IPS-NIHi7 (cell line): ENCODE data around the gene PATJ.
"Not testable (repeated sequence)": the region's sequence is repeated elsewhere in the genome, so short reads cannot be mapped to it uniquely, and the experiment has no call there.

Source experiments
- DNase-seq: peaks from one replicate; pipeline ENCODE4 v3.0.0; 2012; ENCODE audit warnings: mixed read lengths; ENCODE audit errors: extremely low spot score

PATJ gene

GRCh38 chr1:62175568-62176179 is 433.4 kb downstream of the PATJ start:
- peak; percentile 37 for DNase-seq

- DNase-seq: no peak
Measured at GRCh38 chr1:62176597-62177312, 434.5 kb downstream of the PATJ start.

DNA sequence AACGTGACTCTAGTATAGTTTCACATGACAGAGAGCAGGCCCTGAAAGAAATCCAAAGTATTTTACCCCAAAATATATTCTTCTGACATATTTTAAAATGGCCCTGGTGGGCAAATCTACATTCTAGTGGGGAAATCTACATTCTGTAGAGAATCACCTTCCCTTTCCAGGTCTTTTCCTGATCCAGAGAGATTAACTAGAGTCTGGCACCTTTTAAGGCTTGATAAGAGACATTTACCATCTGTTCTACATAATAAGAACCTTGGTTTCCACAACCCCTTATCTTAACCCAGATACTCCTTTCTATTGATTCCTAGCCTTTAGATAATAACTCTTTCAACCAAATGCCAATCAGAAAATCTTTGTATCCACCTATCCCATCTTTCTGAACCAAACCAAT is 435.3 kb downstream of the PATJ start:
- no peak for DNase-seq

- DNase-seq: no peak
Measured at GRCh38 chr1:62178372-62178771, 436.1 kb downstream of the PATJ start.

DNA sequence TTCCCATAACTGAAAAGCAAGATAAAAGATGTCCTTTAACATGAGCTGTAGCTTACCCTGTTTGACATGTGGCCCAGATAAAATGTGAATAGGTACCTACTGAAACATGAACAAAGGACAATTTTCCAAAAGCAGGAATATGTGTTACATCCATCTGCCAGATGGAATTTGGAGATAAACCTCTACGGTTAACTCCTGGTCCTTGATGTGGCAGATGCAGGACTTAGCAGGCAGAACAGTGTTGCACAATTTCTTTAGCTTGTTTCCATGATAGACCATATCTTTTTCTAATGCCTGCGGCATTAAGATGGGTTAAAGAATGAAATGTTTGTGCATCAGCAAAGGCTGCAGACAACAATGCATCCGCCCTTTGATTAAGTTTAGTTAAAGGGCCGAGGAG is 437.8 kb downstream of the PATJ start:
- DNase-seq: not testable (repeated sequence)

DNA sequence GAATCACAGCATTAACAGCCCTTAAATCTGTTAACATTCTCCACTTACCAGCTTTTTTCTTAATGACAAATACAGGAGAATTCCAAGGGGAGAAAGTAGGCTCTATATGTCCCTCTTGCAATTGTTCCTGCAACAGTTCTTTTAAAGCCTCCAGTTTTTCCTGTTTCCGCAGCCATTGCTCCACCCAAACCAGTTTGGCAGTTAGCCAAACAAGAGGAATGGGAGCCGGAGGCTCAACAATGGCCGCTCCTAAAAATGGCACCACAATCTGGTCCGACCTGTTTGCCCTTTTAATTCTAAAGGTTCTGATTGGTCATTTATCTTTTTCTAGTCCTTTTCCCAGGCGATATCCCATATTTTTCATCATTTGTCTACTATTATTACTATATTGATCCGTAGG is 438.4 kb downstream of the PATJ start:
- no peak for DNase-seq

- no peak for DNase-seq
Measured at GRCh38 chr1:62181532-62181931, 439.3 kb downstream of the PATJ start.

- not testable (repeated sequence) for DNase-seq
Measured at GRCh38 chr1:62182157-62182556, 439.9 kb downstream of the PATJ start.

DNA sequence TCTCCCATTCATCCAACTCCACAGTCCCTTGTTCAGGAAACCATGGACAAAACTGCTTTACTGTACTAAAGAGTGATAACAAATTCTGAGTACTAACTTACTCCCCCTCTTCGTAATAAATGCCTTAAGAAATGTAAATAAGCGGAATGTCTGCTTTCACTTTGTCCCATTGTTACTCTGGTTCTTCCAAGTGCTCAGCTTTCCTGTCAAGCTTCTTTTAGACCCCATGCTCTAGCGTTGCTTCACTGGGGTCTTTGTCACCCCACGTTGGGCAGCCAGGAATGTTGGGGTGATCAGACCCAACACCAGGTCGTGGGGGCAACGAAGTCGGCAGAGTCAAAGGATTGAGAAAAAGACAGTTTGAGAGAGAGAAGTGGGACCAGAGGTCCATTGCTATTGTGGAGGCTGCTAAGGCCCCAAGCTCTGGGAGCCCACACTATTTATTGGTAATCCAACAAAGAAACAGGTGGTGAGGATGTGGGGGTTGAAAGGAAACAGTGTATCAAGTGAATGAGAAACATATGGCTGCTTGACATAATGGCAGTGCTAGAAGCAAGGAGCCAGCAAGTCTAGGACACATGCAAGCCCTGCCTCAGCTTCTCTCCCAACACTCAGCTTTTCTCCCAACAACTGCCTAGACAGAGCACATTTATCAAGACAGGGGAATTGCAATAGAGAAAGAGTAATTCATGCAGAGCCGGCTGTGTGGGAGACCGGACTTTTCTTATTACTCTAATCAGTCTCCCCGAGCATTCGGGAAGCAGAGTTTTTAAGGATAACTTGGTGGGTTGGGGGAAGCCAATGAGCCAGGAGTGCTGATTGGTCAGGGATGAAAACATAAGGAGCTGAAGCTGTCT is 441.1 kb downstream of the PATJ start:
- DNase-seq: not testable (repeated sequence)

DNA sequence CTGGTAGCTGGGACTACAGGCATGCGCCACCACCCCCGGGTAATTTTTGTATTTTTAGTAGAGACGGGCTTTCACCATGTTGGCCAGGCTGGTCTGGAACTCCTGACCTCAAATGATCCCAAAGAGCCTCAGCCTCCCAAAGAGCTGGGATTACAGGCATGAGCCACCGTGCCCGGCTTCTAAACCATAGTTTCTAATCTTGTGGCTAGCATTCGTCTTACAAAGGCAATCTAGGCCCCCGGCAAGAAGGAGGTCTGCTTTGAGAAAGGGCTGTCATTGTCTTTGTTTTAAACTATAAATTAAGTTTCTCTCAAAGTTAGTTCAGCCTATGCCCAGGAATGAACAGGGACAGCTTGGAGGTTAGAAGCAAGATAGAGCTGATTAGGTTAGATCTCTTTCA is 442.1 kb downstream of the PATJ start:
- no peak for DNase-seq

GRCh38 chr1:62185233-62185632 is 443.0 kb downstream of the PATJ start:
- not testable (repeated sequence) for DNase-seq

DNA sequence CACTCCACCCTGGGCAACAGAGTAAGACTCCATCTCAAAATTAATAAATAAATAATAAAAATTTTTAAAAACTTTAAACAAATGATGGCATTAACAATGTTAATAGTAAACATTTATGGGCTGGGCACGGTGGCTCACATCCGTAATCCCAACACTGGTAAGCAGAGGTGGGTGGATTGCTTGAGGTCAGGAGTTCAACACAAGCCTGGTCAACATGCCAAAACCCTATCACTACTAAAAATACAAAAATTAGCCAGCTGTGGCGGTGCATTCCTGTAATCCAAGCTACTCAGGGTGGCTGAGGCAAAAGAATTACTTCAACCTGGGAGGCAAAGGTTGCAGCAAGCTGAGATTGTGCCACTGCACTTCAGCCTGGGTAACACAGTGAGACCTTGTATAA is 443.4 kb downstream of the PATJ start:
- no peak for DNase-seq

- no peak for DNase-seq
Measured at GRCh38 chr1:62187548-62187947, 445.3 kb downstream of the PATJ start.

- DNase-seq: no peak
Measured at GRCh38 chr1:62188111-62188510, 445.8 kb downstream of the PATJ start.

GRCh38 chr1:62194651-62195544 is 452.6 kb downstream of the PATJ start, which contains the start of gene L1TD1:
TSS of gene L1TD1 (plus strand) at chr1:62194849. CDS start at chr1:62206629, 11,780 bp downstream.
- DNase-seq: peak; percentile 95

DNA sequence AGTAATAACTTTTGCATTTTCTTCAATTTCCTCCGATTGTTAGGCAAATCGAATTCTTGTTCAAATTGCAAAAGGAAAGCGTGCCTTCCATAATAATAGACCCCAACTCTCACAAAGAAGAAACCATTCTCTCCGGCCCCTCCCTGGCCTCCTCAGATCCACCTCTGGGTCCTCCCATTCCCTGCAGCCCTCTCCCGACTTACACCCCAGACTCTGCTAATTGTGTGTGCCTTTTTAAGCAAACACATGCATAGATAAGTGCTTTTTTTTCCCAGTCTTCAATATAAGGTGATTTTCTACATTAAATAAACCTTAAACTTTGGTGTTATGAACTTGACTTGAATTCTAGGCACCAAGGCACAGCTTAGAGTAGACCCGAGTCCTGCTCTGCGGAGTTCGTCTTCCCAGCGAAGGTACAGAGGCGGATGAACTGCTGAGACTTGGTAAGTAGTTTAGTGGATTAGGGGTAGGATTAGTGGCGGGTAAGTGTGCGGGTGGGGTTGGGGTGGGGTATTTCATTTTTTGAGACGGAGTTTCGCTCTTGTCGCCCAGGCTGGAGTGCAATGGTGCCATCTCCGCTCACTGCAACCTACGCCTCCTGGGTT is 453.9 kb downstream of the PATJ start:
- DNase-seq: no peak

GRCh38 chr1:62198069-62198780 is 455.9 kb downstream of the PATJ start:
- peak; percentile 52 for DNase-seq

GRCh38 chr1:62198781-62199125 is 456.5 kb downstream of the PATJ start:
- DNase-seq: no peak

- DNase-seq: no peak
Measured at GRCh38 chr1:62207187-62207586, 464.9 kb downstream of the PATJ start.

DNA sequence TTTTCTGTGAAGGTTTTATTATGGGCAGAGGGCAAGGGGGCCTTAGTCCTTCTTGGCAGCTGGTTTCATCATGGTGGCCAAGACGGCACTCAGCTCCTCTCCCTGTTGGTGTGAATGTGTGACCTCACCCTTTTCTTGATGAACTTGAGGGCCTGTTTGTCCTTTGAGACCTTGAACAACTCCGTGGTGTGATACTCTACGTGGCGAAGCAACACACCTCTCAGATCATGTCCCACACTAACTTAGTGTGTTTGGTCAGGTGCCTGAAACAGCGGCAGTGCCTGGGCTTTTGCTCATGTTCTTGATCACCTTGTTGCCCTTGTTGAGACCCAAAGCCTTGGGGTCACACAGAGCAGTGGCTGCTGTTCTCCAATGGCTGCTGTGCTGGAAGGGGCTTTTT is 465.8 kb downstream of the PATJ start:
- DNase-seq: no peak

GRCh38 chr1:62208970-62209369 is 466.7 kb downstream of the PATJ start:
- DNase-seq: no peak
